ENCODE data around the gene SNAP47. TPM values are rescaled to one million over a fixed set of nuclear protein-coding genes. Genes with fewer than 3 reads are reported as not detected.

SNAP47 gene
- total RNA-seq, 4 donors from 2014 or later = 23.7 to 63.2 (median 31.2) TPM

DNA sequence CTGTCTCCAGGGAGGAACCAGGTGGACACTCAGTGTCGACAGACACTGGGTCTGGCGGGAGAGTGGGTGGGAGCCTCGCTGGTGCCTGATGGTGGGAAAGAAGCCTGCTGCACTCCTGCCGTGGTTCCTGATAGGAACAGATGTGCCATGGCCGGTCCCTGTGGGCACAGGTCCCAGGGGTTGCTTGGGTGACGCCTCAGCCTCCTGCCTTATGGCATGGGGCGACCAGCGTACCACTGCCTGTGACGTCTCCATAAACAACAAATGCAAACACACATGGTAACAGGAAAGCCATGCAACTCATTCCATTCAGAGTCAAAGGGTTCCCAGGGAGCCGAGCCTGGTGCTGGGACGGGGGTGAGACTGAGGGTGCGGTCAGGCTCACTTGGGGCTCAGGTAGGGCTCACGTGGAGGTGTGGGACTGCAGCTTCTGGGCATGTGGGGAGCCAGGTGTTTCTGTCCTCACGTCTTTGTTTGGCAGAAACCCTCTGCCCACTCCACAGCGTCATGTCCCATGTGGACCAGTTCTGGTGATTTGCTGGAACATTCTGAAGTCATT lies 34.8 kb downstream of the SNAP47 start:
- ATAC-seq (ENCODE audit: low FRiP score) (no peak), DNase-seq (ENCODE audit: low spot score) (no peak)

DNA sequence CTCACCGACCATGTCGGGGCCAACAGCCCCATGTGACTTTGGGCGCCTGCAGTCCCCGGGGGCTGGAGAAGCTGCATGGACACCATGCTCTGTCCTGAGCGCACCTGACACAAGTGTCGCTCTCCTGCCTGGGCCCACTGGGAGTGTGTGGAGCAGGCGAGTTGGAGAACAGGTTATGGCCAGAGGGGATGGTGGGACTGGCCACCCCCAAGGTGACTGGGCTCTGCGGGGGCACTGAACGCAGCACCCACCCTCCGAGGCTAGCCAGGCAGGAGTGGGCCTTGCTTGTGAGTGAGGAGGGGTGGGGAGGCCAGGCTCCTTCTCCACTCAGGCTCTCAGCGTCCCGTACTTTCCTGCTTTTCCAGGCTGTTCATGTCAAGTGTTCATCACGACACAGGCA lies 35.6 kb downstream of the SNAP47 start:
- no peak for DNase-seq (ENCODE audit: low spot score)

More for the DNA sequence above, 34.8 kb downstream of the SNAP47 start:
- TF ChIP-seq, protein P1, sequence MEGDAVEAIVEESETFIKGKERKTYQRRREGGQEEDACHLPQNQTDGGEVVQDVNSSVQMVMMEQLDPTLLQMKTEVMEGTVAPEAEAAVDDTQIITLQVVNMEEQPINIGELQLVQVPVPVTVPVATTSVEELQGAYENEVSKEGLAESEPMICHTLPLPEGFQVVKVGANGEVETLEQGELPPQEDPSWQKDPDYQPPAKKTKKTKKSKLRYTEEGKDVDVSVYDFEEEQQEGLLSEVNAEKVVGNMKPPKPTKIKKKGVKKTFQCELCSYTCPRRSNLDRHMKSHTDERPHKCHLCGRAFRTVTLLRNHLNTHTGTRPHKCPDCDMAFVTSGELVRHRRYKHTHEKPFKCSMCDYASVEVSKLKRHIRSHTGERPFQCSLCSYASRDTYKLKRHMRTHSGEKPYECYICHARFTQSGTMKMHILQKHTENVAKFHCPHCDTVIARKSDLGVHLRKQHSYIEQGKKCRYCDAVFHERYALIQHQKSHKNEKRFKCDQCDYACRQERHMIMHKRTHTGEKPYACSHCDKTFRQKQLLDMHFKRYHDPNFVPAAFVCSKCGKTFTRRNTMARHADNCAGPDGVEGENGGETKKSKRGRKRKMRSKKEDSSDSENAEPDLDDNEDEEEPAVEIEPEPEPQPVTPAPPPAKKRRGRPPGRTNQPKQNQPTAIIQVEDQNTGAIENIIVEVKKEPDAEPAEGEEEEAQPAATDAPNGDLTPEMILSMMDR (IDR thresholded peaks at IDR 0.05) = no peak

DNA sequence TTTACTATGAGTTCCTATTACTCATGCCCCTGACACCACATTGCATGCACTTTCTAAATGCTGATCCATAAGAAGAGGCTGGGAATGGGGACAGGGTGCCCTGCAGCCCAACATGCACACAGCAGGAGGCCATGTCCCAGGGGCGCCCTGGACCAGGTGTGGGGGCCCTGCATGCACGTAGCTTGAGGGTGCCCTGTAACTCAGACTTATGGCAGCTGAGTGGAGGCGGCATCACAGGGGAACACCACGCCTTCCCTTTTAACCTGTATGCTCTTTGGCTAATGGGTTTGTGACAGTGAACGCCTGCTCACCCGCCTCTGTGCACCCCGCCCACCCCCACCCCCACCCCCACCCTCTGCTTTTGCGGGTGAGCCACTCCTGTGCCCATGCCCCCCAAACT lies 36.1 kb downstream of the SNAP47 start:
- TF ChIP-seq, protein P1 (IDR thresholded peaks at IDR 0.05) = no peak
- ATAC-seq (ENCODE audit: low FRiP score) = no peak
- no peak for DNase-seq (ENCODE audit: low spot score)

More for the DNA sequence above, 35.6 kb downstream of the SNAP47 start:
- TF ChIP-seq, protein P1 (IDR thresholded peaks at IDR 0.05) = no peak
- ATAC-seq (ENCODE audit: low FRiP score) = no peak

DNA sequence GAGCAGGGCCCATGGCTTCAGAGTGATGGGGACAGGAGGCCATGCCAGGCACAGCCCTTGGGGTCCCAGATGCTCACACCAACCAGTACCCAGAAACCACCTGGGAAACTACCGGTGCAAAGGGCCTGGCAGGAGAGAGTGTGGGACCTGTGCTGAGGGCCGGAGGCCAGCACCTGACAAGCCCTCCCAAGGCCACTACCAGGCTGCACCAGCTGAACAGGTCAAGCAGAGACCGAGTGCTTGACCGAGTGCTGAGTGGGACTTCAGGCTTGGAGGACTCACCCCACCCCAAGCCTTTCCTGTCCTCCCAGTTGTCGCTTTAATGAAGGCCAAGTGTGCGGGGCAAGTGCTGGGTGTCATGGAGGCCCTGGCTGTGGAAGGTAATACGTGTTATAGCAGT lies 36.5 kb downstream of the SNAP47 start:
- DNase-seq (ENCODE audit: low spot score) (no peak), ATAC-seq (ENCODE audit: low FRiP score) (no peak)
- TF ChIP-seq, protein P1 (IDR thresholded peaks at IDR 0.05) = no peak

DNA sequence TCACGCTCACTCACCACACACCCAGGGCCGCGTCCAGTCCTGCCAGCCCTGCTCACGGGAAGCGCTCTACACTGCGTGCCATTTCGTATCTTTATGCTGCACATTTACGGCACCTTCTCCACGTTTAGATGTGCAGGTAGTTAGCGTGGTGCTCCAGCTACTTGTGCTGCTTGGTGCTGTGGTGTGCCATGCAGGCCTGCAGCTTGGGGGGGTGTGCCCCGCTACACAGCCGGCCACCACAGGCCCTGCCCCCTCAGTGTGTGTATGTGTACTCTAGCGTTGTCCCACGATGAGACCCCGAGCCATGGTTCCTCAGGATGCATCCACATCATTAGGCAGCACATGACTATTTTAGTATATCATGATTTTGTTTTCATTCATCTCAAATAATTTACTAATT lies 38.3 kb downstream of the SNAP47 start:
- DNase-seq (ENCODE audit: low spot score) (no peak), ATAC-seq (ENCODE audit: low FRiP score) (no peak)
- TF ChIP-seq, protein P1 (IDR thresholded peaks at IDR 0.05) = no peak

DNA sequence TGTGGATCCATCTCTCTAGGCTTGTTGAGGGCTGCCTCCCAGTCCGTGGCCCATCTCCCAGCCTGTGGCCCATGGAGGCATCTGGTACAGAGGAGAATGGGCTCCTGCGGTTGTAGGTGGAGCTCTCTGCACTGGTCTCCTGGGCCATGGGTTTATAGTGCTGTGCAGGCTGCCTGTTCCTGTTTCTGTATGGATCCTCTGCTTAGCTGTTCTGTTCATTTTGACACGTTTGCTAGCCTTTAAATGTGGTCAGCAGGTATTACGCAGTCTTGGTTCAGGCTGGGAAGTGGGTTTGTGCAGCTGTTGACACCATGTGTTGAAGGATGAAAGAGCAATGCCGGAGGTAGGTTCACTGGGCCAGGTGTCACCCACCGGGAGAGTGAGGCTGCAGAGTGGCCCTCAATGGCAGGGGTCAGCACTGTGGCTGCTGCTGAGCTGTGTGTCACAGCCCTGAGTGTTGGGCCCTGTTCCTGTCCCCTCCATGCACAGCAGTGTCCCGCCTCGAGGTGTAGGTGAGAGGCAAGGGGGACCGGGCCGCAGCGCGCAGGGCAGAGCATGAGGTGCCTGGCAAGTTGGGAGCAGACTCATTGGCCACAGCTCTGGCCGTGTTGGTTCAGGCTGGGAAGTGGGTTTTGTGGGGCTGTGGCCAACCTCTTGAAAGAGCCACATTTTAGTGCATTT lies 39.0 kb downstream of the SNAP47 start:
- DNase-seq (ENCODE audit: low spot score) (no peak), ATAC-seq (ENCODE audit: low FRiP score) (no peak)
- TF ChIP-seq, protein P1 (IDR thresholded peaks at IDR 0.05) = no peak
